HG03103 (cell line): ENCODE data around the gene SLX4IP.

Experiments used
- ATAC-seq: cut with Tn5 transposase; IDR thresholded peaks from one replicate; pipeline ENCODE4 v1.9.1; 2021; ENCODE audit warnings: low read depth; ENCODE audit not compliant: unreplicated experiment

SLX4IP gene

DNA sequence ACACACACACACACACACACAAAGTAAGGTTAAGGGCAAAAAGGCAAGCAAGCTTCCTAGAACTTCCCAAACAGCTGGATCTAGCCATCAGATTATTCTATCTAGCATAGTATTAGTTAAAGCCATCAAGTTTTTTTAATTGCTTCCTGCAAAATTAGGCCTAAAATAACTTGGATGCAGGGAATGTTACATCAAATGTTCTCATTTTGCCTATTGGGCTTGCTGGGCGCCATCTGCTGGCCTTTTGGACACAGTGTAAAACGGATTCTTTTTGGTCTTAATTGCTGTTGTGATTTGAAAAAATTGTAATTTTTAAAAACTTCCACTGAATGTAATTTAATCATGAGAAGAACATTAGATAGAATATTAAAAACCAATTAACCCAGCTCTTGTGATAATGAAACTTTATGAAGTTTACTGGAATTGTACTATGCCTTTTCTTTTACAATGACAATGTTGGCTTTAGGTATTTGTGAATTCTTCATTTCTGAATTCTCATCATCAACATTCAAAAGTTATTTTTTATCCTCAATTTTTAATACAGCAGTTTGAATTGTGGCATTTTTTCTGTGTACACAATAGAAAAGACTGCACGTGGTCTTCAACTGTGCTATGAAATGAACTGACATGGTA lies 7.9 kb upstream of the SLX4IP start:
- no peak for ATAC-seq

DNA sequence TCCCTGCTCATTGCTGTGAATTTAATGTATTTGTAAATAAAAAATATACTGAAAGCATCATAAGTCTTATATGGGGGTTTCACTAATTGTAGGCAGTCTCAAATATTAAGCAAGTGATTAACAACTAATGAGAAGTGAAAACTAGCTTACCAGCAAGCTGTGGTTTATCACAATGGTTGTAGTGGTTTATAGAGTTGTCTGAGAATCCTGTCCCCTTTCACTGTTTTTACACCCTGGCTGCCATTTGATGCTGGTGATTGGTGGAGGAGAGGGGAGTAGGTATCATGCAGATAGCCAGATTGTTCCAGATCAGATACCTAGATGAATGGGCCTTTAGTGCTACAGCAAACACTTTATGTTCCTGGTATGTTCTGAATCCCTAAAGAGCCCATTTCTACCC lies 7.1 kb upstream of the SLX4IP start:
- ATAC-seq: no peak

DNA sequence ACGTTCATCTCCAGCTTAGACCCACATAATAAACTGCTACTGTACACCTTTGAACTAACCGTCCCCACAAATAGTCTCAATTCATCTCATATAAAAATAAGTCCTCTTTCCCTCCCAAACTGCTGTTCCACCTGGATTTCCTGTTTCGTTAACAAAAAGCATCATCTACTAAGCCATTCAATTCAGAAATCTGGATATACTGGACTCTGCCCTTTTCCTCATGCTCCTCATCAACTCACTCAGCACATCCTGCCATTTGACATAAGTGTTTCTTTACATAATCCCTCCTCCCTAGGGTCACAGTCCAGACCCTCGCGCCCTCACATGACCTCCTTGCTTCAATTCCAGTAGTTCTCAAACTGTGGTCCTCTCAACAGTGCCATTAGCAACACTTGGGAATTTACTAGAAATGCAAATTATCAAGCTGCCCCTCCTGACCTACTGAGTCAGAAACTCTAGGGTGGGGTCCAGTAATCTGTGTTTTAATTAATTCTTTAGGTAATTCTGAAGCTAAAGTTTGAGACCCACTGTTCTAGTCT lies 5.6 kb upstream of the SLX4IP start:
- no peak for ATAC-seq

DNA sequence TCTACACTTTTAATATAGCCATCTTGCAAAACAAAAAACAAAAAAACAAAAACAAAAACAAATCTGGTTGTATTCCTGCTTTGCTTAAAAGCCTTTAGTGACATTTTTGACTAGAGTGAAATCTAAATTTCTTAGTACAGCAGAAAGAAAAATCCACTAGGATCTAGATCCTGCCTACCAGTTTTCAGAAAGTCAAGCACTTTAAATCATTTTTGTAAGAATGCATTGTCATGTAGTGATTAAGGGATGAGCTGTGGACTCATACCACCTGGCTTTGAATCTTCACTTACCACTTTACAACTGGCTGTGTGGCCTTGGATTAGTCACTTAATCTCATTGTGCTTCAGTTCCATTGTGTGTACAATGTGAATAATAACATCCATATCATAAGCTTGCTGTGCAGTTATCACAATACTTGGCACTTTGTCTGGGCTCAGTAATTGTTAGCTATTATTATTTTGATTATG lies 5.1 kb upstream of the SLX4IP start:
- no peak for ATAC-seq

DNA sequence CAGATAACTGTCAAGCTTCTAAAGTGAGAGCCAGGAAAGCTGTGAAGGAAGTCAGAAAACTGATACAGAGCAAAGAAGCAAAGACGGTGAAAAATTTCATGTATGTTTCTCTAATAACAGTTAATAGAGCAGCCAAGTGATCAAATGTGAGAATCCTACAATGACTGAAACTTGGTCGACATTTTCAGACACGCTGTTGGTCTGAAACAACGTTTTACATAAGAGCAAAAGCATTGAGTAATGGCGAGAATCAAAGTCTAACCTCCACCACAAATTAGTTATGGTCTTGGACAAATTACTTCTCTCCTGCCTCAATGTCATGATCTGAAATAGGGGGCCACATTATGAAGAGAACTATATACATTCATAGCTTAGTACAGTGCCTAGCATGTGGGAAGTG lies 4.4 kb upstream of the SLX4IP start:
- no peak for ATAC-seq

DNA sequence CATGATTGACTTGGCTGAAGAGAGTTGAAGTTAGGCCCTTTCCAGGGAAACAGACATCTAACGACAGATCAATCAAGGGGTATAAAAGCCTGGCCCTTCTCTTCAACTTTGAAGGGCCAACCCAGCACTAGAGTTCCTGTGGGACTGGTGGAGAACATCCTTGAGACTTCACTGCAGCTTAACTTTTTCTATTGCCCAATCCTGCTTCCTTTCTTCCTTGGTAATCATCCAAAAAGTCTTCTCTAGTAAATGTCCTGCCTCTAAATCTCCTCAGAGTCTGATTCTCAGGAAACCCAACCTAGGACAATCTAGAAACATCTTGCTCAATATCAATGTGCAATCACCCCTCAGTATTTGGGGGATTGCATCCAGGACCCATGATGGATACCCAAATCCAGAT lies 3.0 kb upstream of the SLX4IP start:
- ATAC-seq: no peak

DNA sequence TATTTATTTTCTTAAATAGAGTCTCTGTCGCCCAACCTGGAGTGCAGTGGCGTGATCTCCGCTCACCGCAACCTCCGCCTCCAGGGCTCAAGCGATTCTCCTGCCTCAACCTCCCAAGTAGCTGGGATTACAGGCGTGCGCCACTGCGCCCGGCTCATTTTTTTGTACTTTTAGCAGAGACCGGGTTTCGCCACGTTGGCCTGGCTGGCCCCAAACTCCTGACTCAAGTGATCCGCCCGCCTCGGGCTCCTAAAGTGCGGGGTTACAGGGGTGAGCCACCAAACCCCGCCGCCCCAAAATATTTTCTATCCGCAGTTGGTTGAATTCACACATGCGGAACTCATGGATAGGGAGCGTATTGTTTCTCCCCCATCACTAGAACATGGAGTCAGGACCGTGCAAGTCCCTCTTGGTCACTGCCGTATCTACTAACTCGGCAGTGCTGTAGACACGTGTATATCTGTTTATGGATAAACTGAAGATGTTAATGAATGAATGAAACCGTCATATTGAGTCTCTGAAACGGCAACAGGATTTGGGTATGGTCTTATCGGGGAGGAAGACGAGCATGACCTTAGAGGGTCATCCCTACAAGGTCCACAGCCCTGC lies 2.0 kb upstream of the SLX4IP start:
- ATAC-seq: no peak

DNA sequence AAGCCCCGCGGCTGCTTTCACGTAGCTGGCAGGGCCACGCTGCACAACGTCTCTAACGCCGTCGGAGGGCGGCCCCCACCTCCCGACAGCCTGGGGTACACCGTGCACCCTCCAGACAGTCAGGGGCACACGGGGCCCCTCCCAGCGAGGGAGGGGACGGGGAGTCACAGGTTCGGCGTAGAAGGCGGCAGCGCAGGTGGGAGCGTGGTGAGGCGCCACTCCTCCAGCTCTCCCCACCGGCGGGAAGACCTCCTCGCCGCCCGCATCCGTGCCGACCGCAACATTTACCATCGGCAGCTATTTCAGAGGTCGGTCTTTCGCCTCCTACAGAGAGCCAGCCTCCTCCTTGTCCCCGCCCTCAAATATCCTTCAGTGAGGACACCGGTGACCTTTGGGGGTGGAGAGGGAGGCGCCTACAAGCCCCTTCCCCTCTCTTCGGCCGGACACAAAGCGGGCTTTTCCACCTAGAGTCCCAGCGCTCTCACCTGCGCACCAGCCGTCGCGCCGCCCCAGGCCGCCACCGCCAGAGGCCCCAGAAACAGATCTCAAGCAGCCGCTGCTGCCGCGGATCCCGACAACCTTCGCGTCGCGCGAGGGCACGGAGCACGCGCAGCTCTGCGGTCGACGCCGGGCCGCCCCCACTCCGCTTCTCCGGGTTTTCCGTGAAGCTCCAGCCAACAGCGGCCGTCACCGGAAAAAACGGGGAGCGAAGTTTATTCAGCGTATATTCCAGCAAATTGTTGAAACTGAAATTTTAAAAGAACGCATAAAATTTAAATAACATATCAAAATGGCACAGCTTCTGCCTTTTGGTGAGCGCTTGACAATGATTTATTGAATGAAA lies 1.3 kb upstream of the SLX4IP start, which contains the start of gene MKKS:
TSS of gene MKKS (minus strand) at position 600 of the 844 bp plus-strand sequence. CDS start 20,708 bp downstream, outside the sequence.
- ATAC-seq: peak; percentile 37

DNA sequence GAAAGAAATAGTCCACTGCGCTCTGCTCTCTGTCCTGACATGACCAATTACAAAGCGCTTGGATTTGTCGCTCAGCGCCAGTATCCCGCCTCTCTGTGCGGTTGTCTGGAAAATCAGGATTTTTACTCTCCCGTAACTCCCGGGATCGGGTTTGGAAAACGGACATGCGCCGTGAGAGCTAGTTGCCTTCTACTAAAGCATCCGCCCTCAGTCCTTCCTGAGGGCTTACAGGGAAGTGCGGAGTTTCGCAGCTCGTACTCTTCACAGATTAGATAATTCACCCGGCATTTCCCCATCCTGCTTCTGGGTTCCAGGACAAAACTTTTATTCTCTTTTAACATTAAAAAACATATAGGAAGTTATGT lies 656 bp upstream of the SLX4IP start:
- peak; percentile 31 for ATAC-seq

DNA sequence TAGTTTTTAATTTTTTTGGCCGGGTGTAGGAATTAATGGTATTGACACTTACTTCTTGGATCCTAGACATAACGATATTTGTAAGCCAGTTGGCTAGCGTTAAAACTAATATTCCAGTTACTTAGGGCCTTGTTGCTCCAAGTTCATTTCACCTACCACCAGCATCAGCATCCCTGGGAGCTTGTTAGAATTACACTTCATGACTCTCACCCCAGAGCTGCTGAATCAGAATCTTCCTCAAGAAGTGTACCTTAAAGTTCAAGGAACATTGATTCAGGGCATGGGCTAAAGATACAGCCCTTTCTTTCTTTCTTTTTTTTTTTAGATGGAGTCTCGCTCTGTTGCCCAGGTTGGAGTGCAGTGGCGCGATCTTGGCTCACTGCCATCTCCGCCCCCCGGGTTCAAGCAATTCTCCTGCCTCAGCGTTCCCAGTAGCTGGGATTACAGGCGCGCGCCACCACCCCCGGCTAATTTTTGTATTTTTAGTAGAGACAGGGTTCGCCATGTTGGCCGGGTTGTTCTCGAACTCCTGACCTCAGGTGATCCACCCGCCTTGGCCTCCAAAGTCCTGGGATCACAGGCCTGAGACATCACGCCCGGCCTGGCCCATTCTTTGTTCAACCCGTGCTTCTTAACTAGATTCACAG lies 1.1 kb downstream of the SLX4IP start:
- ATAC-seq: no peak

DNA sequence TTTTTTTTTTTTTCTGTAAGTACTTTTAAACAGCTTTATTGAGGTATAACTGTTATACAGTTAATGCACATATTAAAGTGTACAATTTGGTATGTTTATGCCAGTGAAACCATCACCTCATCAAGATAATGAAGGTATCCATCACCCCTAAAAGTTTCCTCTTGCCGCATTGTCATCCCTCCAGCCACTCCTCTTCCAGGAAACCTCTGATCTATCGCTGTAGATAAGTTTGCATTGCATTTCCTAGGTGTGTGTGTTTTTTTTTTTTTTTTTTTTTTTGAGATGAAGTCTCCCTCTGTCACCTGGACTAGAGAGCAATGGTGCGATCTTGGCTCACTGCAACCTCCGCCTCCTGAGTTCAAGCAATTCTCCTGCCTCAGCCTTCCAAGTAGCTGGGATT lies 3.1 kb downstream of the SLX4IP start:
- ATAC-seq: no peak

DNA sequence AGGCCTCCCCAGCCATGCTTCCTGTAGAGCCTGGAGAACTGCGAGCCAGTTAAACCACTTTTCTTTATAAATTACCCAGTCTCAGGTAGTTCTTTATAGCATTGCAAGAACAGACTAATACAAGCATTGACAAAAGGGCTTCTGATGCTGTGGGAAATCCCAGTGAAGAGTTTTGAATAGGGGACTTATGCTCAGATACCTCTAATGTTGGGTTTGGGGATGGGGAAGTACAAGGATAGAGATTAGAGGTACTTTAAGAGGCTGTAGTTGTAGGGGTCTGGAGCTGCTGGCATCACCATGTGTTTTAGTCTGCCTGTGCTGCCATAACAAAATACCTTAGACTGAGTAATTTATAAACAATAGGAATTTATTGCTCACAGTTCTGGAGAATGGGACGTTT lies 8.8 kb downstream of the SLX4IP start:
- ATAC-seq: no peak

DNA sequence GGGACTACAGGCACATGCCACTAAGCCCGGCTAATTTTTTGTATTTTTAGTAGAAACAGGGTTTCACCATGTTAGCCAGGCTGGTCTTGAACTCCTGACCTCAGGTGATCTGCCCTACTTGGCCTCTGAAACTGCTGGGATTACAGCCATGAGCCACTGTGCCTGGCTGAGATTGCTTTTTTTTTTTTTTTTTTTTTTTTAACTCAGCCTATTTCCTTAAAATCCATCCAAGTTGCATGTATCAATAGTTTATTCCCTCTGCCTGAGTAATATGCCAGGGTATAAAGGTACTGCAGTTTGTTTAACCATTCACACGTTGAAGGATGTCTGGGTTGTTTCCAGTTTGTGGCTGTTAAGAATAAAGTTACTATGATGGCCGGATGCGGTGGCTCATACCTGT lies 10.7 kb downstream of the SLX4IP start:
- no peak for ATAC-seq

DNA sequence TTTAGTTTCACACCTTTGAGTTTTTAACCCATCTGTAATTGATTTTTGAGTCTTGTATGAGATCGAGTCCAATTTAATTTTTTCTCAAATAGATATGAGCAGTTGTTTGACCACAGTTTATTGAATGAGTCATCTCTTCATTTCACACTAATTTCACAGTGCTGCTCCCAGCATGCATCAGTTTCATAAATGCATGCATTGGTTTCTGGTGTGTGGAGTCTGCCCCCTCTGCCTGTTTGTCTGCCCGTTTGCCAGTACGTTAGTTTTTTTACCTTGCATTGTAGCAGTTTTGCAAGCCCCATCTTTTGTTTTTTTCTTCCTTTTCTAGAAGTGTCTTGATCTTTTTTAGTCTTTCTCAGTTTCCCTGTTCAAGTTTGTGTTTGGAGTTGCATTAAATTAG lies 11.9 kb downstream of the SLX4IP start:
- ATAC-seq: peak; percentile 98

DNA sequence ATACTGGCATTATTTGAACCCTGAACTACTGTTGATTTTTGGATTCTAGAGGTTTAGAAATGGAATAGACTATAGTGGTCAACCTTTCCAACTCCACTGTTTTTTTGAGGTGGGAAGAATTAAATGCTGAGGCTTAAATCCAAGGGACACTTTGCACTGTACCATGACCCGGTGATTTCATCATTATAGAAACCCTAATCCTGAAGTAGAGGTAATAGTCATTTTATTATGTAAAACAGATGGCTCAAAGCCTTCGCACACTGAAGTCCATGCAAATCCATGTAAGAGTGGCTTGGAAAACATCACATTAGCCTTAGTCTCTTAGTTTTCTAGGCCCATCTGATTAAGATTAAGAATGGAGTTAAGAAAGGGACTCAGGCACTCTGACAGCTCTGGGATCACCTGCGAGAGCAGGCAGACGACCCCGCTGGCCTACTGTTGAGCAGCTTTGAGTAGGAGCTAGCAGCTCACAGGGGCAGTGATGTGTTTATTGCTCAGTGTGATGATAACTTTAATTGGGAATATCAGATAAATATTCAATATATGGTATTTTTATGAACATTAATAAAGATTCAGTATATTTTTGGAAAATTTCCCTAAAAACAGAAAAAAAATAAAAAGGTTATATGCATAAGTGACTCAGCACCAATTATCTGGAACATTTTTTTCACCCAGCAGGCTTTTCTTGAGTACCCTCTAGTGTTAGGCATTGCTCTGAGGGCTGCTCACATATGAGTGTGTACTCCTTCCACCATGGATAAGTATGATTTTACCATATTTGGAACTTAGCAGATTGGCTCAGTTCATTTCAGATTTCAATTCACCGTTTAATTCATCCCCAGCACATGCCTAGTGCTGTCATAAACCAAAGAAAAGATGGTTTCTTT lies 13.4 kb downstream of the SLX4IP start:
- no peak for ATAC-seq

DNA sequence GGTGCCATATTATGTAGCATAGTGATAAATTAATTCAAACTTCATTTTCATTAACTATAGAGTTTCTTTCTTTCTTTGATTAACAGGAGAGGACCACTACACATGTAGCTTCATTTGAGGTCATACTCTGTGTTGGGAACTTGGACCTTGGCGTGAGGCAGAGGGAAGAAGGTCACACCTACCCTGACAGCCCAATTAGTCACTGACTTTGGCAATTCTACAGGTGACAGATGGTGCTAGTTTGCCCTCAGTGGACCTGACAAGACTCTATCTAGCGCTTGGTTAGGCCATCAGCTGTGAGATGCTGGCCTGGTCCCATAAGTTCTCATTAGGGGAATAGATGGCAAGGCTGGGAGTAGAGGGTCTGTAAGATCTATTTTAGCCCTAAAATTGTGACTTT lies 14.2 kb downstream of the SLX4IP start:
- ATAC-seq: no peak

DNA sequence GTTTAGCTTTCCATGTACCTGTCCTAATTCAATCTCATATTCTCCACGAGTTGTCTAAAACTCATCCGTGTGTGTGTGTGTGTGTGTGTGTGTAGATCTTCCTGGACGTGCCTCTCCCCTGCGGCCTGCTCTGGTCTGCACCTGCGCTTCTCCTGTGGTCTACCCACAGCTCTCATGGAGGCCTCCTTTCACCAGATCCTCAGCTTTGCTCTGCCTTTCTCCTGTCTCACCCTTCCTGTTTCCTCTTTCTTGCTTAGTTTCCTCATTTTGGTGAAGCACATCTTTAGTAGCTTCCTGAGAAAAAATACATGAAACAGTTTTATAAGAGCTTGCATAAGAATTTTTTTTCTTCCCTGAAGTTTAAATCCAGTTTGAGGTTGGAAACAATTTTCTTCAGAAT lies 18.1 kb downstream of the SLX4IP start:
- peak; percentile 95 for ATAC-seq

DNA sequence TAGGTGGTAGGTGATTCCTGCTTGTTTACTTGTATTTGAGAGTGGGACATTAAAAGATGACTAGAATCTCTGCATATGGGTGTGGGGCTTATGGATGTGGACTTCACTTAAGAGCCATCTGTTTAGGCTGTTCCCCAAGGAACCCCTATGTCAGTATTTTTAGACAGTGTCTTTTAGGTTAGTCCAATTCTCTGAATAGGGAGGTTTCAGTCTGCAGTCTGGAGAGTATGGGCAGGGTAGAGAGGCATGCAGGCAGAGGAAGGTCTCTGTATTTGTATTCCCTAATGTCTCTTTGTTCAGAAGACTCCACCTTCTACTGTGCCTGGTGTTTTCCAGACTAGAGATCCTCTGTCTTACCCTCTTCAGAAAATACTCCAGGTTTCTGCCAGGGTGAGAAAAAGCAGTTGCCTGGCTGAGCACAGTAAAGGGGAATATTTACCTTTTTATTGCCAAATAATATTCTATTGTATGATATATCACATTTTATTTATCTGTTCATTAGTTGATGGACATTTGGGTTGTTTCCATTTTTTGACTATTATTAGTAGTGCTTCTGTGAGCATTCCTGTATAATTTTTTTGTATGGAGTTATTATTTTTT lies 19.1 kb downstream of the SLX4IP start:
- peak; percentile 37 for ATAC-seq

DNA sequence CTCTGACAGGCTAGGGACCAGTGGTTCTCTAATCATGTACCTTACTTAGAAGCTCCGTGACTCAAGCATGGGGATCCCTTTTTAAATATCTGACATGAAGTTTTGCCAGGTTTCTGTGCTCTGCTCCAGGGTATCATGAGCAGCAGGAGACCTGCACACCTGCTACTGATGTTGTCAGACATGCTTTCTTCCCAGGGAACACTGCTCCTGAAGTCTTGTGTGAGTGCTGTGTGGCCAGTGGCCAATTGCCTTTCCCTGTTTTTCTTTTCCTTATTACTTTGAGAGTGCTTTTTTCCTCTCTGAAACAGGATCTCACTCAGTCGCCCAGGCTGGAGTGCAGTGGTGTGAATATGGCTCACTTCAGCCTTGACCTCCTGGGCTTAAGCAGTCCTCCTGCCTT lies 26.4 kb downstream of the SLX4IP start:
- ATAC-seq: no peak

DNA sequence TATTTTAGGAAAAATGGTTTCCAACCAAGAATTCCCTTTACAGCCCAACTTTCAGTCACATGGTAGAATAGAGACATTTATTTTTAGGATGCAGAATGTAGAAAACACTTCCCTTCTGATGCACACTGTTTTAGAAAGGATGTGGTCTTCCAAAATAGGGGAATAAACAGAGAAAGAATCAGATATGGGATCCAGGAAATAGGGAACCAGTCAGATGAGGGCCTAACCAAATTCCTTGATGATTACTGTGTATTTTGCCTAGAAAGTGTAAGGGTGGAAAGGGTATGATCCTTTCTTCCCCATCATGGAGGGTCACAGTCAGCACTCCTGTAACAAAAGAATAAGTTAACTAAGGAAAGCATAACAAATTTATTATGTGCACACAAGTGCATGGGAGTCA lies 27.4 kb downstream of the SLX4IP start:
- no peak for ATAC-seq
